HAP-1 (cell line): ENCODE data around the gene CLCNKB.
A peak's percentile ranks its signal among the peaks of the same experiment; 100 is the strongest.
"Not testable (repeated sequence)": the region's sequence is repeated elsewhere in the genome, so short reads cannot be mapped to it uniquely, and the experiment has no call there.

Experiments
- DNase-seq, 2 experiments: peaks; one replicate each; pipeline ENCODE4 v3.0.0-alpha.2; 2016 to 2020; ENCODE audit warnings: low spot score in 2 of 2
- H3K27me3 ChIP-seq: fragments of 250-450 bp; sonication (Bioruptor Pico); 2 replicates; pipeline ENCODE4 v1.5.1; 2020; ENCODE audit warnings: low read depth, mild to moderate bottlenecking, moderate library complexity
- H3K36me3 ChIP-seq: fragments of 250-450 bp; sonication (Bioruptor Pico); replicated peaks from 2 replicates; pipeline ENCODE4 v1.5.1; 2020; ENCODE audit warnings: mild to moderate bottlenecking
- H3K4me1 ChIP-seq: fragments of 250-450 bp; sonication (Bioruptor Pico); 2 replicates; pipeline ENCODE4 v1.5.1; 2020; ENCODE audit warnings: mild to moderate bottlenecking
- H3K4me3 ChIP-seq: fragments of 250-450 bp; sonication (Bioruptor Pico); 2 replicates; pipeline ENCODE4 v1.5.1; 2020; ENCODE audit warnings: mild to moderate bottlenecking, moderate library complexity
- H3K9me3 ChIP-seq: fragments of 250-450 bp; sonication (Bioruptor Pico); 2 replicates; pipeline ENCODE4 v1.5.1; 2020; ENCODE audit warnings: mild to moderate bottlenecking, moderate library complexity
- in situ Hi-C: fragments of 300-500 bp; cut with MboI; formaldehyde crosslinking; loops from 3 replicates; pipeline ENCODE4 v1.14.3; 2020; ENCODE audit warnings: low sequenced_read_pairs, inconsistent platforms, mixed read lengths

Gene CLCNKB

DNA sequence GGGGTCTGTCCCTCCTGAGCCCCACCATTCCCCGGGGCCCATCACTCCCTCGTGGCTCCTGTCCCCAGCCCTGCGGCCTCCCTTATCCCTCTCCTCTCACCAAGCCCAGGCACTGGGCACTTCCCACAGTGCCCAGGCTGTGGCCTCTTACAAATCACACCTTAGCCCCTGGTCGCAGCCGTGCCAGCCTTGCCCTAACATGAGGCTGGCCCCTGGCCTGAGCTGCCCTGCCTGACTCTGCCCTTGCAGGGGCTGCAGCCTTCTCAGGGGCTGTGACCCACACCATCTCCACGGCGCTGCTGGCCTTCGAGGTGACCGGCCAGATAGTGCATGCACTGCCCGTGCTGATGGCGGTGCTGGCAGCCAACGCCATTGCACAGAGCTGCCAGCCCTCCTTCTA, 8.4 kb downstream of the CLCNKB start:
- H3K9me3 ChIP-seq, in situ Hi-C loops, H3K4me3 ChIP-seq, H3K27me3 ChIP-seq, H3K36me3 ChIP-seq, H3K4me1 ChIP-seq, DNase-seq: not testable (repeated sequence)

DNA sequence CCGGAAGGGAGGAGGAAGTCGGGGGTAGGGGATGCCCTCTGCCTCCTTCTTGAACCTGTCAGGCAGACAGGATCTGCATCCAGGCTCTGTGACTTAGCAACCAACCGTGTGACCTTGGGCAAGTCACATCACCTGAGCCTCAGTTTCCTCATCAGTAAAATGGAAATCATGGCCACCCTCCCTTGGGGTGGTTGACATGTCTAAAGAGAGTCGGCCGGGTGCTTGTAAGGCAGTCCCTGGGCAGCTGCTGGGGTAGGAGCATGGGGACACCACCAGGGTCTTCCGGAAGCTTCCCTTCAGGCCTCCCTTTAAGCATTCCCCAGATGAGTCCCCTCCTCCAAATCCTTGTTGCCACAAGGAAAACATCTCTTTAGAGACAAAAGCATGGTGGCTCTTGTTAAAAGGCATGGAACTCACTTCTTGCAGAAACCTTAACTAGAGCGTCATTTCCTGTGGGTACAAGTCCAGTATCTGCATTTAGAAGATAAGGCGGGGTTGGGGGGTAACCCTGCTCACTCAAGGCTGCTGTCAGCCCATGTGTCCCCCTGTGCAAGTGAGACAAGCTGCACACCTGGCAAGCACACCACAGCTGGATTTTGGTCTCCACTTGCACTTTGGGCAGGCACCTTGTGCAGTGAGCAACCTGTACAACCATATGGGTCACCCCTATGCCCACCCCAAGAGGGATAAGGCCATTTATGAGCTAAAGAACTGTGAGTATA, 10.4 kb downstream of the CLCNKB start:
- H3K4me3 ChIP-seq, result no peak overlapping the region
- no peaks in the 10 kb centered on the region for H3K27me3 ChIP-seq
- DNase-seq, result no peak
- in situ Hi-C loops, result no loop called here
- peaks cover 3% of the 10 kb centered on the region; the same call in 1 of the 2 replicates for H3K4me1 ChIP-seq
- no peaks in the 10 kb centered on the region for H3K36me3 ChIP-seq
- H3K9me3 ChIP-seq, result no peaks in the 10 kb centered on the region

DNA sequence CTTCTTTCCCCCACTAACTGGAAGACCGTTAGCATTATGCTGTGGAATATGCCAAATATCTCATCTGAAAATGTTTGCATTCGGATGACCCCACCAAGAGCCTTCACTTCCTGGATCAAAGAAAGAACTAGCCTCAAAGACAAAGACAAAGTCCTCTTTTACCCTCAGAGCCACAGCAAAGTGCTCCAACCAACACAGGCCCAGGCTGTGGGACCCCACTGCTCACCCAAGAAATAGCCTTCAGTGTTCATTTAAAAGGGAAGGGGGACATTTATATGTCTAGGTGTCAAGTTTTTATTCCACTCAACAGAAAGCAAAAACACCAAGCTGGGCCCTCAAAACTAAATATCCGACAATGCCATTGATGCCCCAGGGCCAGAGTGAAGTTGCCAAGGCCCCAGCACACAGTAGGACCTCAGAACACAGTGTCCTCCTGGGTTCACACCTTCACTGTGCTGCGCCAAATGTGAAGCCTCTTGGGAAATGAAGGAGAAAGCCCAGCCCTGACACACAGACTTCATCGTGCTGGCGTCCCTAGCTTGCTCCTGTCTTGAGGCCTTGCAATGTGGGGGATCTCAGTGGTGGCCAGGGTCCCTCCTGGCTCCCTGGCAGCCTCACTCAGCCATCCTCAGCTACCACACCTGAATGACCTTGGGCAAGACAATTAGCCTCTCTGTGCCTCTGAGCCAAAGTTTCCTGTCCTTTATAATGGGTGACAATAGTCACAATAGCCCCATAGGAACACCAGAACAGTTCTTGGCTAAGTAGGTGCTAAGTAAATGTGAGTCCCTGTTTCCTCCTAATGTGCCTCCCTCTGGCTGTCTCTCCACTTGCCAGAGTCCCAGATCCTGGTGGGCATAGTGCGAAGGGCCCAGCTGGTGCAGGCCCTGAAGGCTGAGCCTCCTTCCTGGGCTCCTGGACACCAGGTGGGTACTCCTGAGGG, 11.3 kb downstream of the CLCNKB start:
- Histone ChIP-seq H3K9me3 (no peaks in the 10 kb centered on the region), H3K4me3 (no peak overlapping the region), H3K36me3 (no peaks in the 10 kb centered on the region), H3K4me1 (peaks cover 3% of the 10 kb centered on the region; the same call in 1 of the 2 replicates), H3K27me3 (no peaks in the 10 kb centered on the region)
- in situ Hi-C loops, result no loop called here
- DNase-seq, result no peak

DNA sequence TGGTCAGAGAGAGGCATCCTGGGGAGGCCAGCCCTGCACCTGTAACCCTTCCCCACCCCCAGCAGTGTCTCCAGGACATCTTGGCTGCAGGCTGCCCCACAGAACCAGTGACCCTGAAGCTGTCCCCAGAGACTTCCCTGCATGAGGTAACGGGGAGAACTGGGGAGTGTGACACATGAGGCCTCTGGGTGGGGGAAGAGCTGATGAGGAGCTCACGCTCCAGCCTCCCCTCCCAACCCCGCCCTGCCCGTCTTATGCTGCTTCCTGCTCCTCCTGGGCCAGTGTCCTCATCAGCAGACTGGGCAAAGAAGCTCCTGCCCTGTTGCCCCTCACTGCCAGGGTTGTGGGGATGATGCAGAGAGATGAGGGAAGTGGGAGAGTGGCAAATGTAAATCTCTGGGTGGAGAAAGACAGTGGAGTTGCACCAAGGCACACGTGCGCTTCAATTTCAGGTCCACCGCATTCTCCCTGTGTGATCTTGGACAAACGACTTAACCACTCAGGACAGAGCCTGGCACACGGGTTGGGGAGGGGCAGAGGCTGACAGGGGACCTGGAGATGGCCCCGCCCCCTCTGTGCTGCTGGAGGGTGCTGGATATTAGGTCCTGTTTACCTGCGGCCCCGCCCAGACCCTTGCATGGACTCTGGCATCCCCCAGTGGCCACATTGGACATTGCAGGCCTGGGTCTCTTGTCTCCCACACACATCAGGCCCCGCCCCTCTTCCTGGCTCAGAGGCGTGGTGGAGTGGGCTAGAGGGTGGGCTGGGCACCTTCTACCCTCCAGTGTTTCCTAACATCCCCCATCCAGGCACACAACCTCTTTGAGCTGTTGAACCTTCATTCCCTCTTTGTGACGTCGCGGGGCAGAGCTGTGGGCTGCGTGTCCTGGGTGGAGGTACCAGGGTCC, 12.3 kb downstream of the CLCNKB start:
- no peak overlapping the region for H3K4me3 ChIP-seq
- peak; percentile 68 to 95 for DNase-seq
- no peaks in the 10 kb centered on the region for H3K36me3 ChIP-seq
- in situ Hi-C loops, result no loop called here
- H3K4me1 ChIP-seq, result peaks cover 3% of the 10 kb centered on the region; the same call in 1 of the 2 replicates
- H3K9me3 ChIP-seq, result no peaks in the 10 kb centered on the region
- no peaks in the 10 kb centered on the region for H3K27me3 ChIP-seq

DNA sequence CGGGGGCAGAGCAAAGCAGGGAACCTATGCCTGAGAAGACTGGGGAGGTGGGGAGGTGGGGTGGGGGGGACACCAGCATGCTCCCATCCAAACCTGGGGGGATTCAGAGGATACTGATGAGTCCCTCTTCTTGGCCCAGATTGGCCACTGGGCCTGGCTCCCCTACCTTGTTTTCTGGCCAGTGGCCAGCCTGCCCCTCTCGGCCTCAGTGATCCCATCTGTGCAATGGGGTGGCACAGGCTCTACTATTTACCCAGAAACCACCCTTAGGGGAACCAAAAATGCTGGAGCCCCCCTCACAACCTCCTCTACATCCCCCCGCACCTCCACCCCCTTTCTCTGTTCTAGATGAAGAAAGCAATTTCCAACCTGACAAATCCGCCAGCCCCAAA, 12.9 kb downstream of the CLCNKB start:
- in situ Hi-C loops, DNase-seq: not testable (repeated sequence)

DNA sequence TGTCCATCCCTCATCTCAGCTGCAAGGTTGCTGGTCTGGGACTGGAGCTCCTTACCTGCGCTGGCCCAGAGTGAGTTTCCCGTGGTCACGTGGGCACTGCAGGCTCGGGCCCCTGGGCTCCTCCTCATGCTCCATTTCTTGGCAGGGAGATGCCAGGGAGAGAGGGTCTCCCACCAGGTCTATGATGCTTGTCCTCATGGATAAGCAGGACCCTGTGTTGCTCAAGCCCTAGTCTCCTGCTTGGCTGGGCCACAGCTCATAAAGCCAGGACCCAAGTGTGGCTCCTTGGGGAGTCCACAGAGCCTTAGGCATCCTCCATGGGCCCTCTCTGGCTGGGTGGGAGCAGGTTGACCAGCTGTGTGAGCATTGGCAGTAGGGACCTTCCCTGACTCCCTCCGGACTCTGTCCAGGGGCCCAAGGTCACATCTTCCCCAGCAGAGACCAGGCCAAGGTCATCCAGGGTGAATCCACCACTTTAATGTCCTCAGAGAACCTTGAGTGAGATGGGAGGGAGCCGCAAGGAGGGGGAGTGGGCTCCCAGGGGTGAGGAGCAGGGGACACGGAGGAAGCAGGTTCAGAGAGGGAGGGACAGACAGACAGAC, 13.8 kb downstream of the CLCNKB start:
- H3K27me3 ChIP-seq, H3K36me3 ChIP-seq, H3K4me1 ChIP-seq, in situ Hi-C loops, DNase-seq, H3K4me3 ChIP-seq, H3K9me3 ChIP-seq: not testable (repeated sequence)

More for the DNA sequence above, 12.9 kb downstream of the CLCNKB start:
- H3K36me3 ChIP-seq, H3K4me1 ChIP-seq, H3K27me3 ChIP-seq, H3K4me3 ChIP-seq, H3K9me3 ChIP-seq: not testable (repeated sequence)

DNA sequence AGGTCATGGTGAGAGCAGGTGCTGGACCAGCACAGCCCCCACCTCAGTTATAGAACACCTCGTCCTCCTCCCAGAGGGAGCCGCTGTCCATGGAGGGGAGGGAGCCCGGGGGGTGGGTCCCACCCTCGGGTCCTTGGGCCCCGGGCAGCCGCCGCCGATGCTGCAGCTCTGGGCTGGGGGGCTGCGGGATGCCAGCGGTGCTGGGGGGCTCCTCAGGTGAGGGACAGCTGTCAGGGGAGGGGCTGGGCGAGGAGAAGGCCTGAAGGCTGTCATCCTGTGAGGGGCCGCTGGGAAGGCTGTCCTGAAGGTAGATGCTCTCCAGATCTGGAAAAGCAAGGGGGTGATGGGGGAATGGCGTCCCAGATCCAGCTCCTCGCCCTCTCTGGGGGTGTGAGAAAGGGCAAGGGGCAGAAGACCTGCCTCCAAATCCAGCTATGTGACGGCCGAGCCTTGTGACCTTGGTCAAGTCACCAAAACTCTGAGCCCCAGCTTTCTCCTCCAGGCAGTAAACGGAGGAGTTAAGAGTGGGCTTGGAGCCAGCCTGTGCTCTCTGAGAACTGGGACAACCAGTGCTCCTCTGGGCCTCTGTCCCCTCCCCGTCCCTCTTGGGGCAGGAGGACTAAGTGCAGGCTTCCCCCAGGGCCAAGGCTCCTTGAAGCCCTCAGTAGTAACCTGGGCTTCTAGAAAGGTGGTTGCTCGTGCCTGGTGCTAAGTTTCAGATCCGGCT, 15.0 kb downstream of the CLCNKB start:
- H3K4me3 ChIP-seq, H3K27me3 ChIP-seq, in situ Hi-C loops, H3K36me3 ChIP-seq, H3K4me1 ChIP-seq, DNase-seq, H3K9me3 ChIP-seq: not testable (repeated sequence)

DNA sequence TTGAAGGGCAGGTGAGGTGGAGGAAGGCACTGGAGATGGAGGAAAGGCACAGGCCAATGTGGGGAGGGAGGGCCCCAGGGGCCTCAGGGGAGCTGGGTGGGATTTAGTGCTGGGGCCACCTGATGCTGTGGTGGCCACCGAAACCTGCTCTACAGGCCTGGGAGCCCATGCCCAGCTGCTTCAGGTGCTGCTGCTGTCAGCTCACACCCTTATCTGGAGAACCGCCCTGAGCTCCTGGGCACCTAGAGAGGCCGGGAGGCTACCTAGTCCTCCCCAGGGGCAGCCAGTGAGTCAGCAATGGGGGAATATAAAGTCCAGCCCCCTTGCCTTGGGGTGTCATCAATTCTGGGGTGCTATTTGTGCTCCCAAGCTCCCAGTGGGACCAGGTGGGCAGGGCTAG, 17.7 kb downstream of the CLCNKB start:
- DNase-seq, result no peak
- Histone ChIP-seq H3K4me1 (no peaks in the 10 kb centered on the region), H3K36me3 (no peaks in the 10 kb centered on the region), H3K27me3 (peaks cover 6% of the 10 kb centered on the region; the same call in 1 of the 2 replicates), H3K9me3 (no peaks in the 10 kb centered on the region), H3K4me3 (no peak overlapping the region)
- in situ Hi-C loops, result no loop called here

DNA sequence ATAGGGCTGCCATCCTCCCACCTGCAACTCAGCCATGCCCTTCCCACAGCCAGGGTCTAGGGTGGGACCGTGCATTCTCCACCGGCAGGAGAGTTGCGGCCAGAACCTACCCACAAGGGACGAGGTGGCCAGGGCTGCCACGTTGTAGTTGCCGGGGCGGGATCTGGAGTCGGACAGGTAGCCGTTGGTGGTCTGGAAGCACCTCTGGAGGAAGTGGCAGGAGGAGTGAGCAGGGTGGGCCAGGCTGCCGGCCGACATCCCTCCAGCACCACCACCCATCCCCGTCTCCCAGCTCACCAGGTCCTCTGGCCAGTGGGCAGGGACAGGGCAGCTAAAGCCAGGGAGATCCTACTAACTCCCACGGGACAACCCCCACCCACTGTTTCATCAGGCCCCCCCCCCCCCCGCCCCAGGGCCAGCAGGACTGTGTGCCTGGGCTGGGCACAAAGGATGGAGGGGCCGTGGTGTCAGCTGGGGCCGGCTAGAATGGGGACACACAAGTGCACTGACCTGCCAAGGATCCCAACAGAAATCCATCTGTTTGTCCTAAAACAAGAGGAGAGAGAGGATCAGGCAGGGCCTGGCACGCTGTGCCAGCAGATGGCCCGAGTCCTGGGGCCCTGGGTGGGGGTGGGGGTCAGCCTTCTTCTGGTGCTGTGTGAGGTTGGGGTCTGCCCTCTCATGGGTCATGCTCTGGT, 18.6 kb downstream of the CLCNKB start:
- H3K9me3 ChIP-seq, in situ Hi-C loops, H3K4me1 ChIP-seq, H3K36me3 ChIP-seq, H3K4me3 ChIP-seq, DNase-seq, H3K27me3 ChIP-seq: not testable (repeated sequence)

DNA sequence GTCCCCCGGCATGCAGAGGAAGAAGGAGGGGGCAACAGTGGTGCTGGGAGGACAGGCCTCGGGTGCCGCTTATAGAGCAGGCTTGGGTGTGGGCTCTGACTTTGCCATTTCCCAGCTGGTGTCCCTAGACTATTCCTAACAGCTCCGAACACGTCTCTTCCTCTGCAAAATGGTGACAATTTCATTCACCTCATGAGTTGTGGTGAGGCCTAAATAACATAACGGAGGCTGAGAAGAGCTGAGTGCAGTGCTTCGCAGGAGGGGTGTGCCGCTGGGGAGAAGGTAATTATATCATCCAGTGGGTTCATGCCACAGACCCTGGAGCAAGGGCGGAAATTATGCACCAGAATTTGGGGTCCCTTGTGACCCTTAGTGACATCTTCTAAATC, 19.1 kb downstream of the CLCNKB start:
- in situ Hi-C loops, H3K27me3 ChIP-seq, H3K4me1 ChIP-seq, H3K36me3 ChIP-seq, H3K9me3 ChIP-seq, DNase-seq, H3K4me3 ChIP-seq: not testable (repeated sequence)

DNA sequence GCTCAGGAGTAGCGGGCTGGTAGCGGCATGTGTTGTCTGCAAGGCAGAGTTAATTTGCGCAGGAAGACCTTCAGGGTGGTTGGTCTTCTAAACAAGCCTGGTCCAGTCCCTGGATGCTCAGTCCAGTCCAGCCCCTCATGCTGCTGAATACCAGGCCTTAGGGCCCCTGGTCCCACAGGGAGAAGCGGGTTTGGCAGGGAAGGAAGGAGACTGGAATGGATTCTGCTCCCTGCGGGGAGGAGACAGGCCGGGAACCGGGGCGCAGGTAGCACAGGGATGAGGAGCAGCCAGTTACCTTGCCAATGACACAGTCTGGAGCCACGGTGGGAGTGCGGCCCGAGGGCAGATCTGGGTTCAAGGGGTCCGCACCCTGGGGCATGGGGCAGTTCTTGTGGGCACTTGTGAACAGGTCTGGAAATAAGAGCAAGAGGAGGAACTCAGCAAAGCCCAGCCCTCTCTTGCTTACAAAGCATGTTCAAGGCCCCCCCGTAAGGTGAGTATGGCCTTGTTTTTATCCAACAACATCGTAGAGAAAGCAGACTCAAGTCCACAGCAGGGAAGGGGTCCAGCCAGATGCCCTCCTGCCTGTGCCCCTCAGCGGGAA, 19.7 kb downstream of the CLCNKB start:
- DNase-seq, result no peak
- Histone ChIP-seq H3K4me1 (no peaks in the 10 kb centered on the region), H3K9me3 (no peaks in the 10 kb centered on the region), H3K27me3 (peaks cover 6% of the 10 kb centered on the region; the same call in 1 of the 2 replicates), H3K36me3 (no peaks in the 10 kb centered on the region), H3K4me3 (no peak overlapping the region)
- in situ Hi-C loops, result no loop called here

DNA sequence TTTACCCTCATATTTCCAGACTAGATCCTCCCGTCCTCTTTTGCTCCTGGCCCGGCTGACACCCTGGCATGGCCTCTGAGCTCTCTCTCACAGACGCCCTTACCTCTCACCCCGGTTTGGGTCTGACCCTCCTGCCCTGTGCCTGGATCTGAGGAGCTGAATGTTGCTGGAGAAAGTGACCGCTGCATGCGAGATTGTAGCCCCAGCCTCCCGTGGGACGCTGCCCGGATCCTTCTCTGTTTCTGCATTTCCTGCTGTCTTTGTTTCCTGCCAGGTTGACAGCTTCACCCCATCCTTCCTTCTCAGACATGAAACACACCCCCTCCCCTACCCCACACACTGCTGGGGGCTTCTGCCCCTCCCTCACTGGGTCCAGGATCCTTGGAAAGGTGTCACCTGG, 20.3 kb downstream of the CLCNKB start:
- H3K27me3 ChIP-seq, result peaks cover 6% of the 10 kb centered on the region; the same call in 1 of the 2 replicates
- DNase-seq, result no peak
- no peaks in the 10 kb centered on the region for H3K9me3 ChIP-seq
- no peak overlapping the region for H3K4me3 ChIP-seq
- in situ Hi-C loops, result no loop called here
- H3K36me3 ChIP-seq, result no peaks in the 10 kb centered on the region
- H3K4me1 ChIP-seq, result no peaks in the 10 kb centered on the region
